HK-2 (cell line): Measurements from ENCODE around the gene PDE10A.
A peak's percentile ranks its signal among the peaks of the same experiment; 100 is the strongest.
"Not testable (repeated sequence)": the region's sequence is repeated elsewhere in the genome, so short reads cannot be mapped to it uniquely, and the experiment has no call there.

Experiments used
- DNase-seq: peaks from one replicate; pipeline ENCODE4 v3.0.0-alpha.2; 2018; ENCODE audit not compliant: unreplicated experiment

PDE10A gene

DNA sequence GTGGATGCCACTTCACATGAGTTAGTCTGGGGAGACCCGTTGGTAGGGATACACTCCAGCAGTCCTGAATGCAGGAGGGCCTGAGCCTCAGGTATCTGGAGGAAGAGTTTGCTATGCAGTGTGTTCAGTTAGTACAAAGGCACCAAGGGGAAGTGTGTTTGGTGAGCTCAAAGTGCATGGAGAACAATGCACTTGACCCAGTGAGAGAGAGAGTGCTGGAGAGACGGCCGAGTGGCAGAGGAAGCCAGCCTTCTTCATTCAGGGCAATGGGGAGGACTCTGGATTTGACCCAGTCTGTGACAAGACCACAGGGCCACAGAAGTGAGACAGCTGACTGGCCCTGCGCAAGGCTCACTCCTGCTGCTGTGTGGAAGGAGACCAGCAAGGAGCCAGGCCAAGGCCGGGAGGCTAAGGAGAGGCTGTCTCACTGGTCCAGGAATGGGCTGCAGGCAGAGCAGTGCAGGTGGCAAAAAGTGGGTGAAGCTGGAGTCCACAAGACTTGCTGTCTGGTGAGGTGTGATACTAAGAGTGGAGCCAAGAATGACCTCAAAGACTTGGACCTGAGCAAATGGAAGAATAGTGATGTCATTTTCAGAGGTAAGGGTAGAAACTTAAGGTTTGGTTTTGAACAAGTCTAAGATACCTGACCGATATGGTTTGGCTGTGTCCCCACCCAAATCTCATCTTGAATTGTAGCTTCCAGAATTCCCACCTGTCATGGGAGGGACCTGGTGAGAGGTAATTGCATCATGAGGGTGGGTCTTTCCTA, 38.0 kb downstream of the PDE10A start:
- DNase-seq: no peak

DNA sequence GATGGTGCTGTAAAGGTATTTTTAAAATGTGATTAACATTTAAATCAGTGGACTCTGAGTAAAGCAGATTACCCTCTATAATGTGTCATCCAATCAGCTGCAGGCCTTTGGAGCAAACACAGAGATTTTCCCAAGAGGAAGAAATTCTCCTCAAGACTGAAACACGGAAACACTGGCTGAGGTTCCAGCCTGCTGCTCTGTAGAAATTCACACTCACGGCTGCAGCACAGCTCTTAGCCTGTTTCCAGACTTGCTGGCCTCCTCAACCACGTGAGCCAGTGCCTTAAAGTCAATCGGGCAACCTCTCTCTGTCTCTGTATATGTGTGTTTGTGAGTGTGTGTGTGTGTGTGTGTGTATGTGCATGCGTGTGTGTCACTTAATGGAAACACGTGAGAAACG, 41.1 kb downstream of the PDE10A start:
- DNase-seq: no peak

- not testable (repeated sequence) for DNase-seq
These were observed 44.1 kb downstream of the PDE10A start for GRCh38 chr6:165618891-165619290.

DNA sequence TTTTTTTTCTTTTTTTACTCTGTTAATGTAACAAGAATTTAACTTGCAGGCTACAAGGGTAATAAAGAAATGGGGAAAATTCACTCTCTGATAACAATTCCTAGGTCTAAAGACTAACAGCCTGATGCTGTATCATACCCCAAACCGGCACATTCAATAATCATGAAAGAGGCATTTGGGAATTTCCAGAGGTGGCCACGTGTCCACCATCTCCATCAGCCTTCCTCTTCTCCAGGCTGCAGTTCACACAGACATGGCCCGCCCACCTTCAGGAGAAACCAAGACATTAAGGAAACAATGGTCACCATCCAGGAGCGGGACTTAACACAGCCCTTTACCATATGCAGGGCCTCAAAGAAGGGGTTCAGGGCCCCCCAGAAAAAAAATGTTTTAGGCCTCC, 44.8 kb downstream of the PDE10A start:
- DNase-seq: peak; percentile 13

DNA sequence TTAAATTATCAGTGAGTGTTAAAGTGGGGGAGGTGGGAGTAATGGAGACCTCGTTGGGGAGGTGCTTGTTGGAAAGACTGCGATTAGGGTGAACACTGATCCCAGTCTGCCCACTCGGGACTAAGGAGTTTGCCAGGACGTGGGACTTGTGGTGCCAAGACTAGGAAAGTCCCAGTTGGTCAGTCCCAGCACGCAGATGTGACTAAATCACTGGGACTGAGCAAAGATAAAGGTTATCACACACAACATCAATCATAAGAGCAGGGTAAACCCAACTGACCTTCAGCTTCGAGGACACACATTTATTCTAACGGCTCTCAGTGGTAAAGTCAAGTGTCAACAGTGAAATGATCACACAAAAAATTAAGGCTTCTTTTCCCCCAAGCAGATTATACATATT, 45.5 kb downstream of the PDE10A start:
- DNase-seq: no peak

GRCh38 chr6:165616116-165616515, 46.9 kb downstream of the PDE10A start:
- DNase-seq: no peak

DNA sequence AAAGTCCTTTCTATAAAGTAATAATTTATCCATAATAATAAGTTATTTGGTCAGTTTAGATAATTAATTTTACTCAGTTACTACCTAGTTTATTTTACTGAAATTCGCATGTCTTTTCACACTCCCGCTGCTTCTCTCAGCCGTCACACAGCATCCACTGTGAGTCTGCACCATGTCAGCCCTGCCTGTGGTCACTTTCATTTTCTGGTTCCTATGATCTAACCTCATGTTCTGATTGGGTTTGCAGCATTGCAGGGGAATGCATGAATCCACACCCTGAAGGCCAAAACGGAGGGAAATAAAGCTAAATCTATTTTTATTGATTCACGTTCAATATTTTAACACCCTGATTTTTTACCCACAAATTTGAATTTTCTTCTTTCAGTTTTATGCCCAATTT, 47.4 kb downstream of the PDE10A start:
- DNase-seq: no peak

GRCh38 chr6:165611294-165611693, 51.7 kb downstream of the PDE10A start:
- no peak for DNase-seq

DNA sequence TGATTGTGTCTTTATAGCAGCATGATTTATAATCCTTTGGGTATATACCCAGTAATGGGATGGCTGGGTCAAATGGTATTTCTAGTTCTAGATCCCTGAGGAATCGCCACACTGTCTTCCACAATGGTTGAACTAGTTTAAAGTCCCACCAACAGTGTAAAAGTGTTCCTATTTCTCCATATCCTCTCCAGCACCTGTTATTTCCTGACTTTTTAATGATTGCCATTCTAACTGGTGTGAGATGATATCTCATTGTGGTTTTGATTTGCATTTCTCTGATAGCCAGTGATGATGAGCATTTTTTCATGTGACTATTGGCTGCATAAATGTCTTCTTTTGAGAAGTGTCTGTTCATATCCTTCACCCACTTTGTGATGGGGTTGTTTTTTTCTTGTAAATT, 54.5 kb downstream of the PDE10A start:
- not testable (repeated sequence) for DNase-seq

DNA sequence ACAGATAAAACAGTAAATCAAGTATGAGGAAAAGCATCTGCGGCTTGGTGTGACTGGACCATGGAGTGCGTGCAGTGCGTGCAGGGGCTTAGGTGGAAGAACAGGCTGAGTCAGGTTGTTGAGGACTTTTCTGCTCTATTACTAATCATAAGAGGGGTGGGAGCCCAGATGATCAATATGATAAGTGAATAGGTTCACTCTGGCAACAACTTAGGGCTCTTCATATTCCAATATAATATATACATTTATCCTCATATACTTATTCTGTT, 56.4 kb downstream of the PDE10A start:
- no peak for DNase-seq

GRCh38 chr6:165605901-165606739, 56.9 kb downstream of the PDE10A start:
- DNase-seq: no peak

DNA sequence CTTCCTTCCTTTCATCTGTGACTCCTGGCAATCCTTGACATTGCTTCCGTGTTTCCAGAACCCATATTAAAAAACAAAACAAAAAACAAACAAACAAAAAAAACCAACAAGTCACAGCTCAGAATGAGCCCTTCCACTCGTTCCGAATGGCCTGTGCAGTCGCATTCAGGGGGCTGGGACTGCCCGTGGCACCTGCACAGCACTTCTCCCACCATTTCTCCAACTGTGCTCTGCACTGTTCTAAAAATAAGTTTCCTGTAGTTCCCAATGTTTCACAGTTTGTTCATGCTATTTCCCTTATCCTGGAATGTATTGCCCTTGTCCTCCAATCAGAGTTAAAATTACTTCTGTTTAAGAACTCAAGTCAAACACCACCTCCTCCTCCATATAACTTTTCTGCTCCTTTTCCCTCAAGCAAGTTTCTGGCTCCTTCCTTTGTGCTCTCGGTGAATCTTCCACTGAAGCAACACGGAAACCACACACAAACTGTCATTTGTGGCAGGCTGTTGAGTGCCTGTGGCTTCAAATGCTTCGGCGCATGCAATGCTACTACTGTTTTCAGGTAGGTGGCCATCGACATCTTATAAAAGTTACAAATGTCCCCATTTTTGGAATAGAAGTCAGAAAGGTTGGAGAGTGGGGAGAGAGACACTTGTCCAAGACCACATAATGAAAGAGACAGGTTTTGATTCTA, 57.7 kb downstream of the PDE10A start:
- no peak for DNase-seq

GRCh38 chr6:165602291-165602690, 60.8 kb downstream of the PDE10A start:
- no peak for DNase-seq

DNA sequence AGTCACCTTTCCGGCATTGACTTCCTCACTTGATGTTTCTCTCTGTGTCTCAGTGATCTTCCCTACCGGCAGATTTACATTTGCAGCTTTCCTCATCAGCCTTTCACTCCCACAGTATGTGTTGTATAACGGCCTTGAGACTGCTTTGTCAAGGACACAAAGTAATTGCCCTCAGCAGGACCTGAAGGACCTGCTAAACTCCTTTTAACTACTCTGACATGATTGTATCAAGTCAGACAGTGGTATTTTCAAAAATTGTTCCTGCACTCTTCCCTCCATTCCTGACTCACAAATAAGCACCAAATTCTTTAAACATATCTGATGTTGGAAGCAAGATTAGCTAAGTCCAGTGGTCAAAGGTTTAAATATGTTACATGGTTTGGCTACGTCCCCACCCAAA, 62.4 kb downstream of the PDE10A start:
- DNase-seq: no peak

DNA sequence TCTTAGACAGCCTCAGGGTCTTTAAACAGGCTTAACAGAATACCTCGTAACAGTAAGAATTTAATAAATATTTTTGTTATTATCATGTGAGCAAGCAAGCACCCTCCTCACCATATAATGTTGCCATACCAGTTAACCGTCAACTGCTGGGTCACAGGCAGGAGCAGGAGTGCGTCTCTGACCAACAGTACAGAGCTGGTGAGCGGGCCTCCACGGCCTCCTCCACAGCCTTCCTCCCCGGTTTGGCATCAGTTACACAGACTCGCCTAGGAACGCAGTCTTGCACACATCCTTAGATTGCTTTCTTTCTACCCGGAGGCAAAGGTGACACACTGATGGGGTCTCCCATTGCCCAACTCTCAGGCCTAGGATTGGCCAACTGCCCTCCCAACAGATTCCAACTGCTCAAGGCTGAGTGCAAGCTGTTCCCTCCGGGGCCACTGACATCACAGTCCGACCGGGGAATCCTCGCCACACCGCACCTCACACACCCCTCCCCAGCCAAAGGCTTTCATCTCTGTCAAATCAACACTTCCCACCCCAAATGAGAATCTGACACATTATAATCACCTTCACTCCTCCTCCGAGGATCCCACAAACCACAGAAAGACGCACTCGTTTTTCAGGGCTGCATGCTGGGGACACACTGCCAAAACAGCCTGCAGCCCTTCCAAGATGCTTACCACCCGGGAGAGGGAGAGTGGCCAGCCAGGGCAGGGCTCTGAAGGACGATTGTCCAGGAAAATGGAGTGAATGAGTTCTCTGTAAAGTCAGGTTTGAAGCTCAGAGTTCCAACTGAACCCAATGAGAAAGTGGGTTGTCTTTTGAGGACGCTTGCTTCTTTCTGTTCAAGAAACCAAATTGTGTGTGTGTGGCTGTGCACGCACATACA, 63.2 kb downstream of the PDE10A start:
- no peak for DNase-seq

DNA sequence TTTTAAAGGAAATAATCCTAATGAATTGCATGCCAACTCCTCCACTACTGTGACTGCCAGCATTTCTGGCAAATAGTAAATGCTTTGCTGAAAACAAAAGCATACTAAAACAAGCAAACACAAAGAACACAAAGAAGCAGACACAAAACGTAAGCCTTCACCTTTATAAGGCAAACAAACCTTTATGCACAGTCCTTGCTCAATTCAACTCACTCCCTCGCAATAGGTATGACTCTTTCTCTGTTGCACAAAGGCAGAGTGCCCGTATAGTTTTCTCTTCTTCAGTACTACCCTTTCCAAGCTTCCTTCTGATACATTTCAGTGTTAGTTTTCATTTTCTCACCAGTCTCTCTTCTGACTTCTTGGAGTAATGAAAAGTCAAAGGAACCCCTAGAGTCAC, 63.9 kb downstream of the PDE10A start:
- DNase-seq: no peak

DNA sequence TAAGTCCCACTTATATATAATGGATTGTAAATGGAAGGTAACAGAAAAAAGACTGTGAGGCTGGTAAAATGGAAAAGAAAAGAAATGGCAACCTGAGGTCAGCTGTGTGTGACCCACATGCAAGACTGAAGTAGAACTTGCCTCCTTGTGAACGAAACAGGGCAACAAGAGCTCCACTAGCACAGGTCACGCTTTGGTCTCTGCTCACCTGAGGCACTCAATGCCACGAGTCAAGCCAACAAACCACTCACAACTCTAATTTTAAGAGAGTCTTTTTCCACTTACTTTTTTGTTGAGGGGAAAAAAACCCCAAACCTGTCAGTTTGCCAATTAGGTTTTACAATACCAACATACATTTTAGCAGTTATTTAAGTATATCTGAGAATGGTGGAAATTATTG, 65.2 kb downstream of the PDE10A start:
- no peak for DNase-seq

GRCh38 chr6:165594584-165595333, 68.3 kb downstream of the PDE10A start:
- no peak for DNase-seq

DNA sequence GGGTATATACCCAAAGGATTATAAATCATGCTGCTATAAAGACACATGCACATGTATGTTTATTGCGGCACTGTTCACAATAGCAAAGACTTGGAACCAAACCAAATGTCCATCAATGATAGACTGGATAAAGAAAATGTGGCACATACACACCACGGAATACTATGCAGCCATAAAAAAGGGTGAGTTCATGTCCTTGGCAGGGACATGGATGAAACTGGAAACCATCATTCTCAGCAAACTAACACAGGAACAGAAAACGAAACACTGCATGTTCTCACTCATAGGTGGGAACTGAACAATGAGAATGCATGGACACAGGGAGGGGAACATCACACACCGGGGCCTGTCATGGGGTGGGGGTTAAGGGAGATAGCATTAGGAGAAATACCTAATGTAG, 70.1 kb downstream of the PDE10A start:
- not testable (repeated sequence) for DNase-seq

DNA sequence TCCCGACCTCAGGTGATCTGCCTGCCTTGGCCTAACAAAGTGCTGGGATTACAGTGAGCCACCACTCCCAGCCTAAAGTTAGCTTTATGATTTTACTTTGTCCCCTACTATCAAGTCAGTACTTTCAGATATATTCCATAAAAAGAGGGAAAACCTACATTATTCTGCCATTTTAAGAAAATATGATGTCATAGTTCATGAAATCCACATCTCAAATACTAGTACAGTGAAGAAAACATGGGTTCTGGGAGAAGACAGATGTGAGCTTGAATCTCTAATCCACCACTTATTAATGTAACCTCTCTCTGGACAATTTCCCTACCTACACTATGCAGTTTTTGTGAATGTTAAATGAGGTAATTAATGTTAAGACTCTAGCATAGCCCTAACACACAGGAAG, 74.5 kb downstream of the PDE10A start:
- DNase-seq: no peak

- no peak for DNase-seq
These were observed 75.8 kb downstream of the PDE10A start for GRCh38 chr6:165587206-165587605.
